Breast epithelium (tissue), 4 donors: ENCODE data around the gene KIR3DL1. TPM values are rescaled to one million over a fixed set of nuclear protein-coding genes. Genes with fewer than 3 reads are reported as not detected.
"Not testable (repeated sequence)": the region's sequence is repeated elsewhere in the genome, so short reads cannot be mapped to it uniquely, and the experiment has no call there.

Source experiments
- DNase-seq, 2 donors: peaks; one replicate each; pipeline ENCODE4 v3.0.0-alpha.2; 2019; ENCODE audit warnings: low spot score in 2 of 2
- H3K27ac ChIP-seq, 2 donors: fragments of 200-600 bp; sonication (generic) in 1 of 2; one replicate each; pipeline ENCODE4 v1.5.1; 2016 to 2019; ENCODE audit warnings: mild to moderate bottlenecking in 1 of 2
- H3K27me3 ChIP-seq, 2 donors: fragments of 200-600 bp; sonication (generic) in 1 of 2; one replicate each; pipeline versions ENCODE4 v1.5.1 to v1.6.0; 2017 to 2019; ENCODE audit warnings: control low read depth in 1 of 2, mild to moderate bottlenecking in 1 of 2
- H3K36me3 ChIP-seq: fragments of 200-600 bp; one replicate; pipeline ENCODE4 v1.5.1; 2019
- H3K4me1 ChIP-seq, 2 donors: fragments of 200-600 bp; sonication (generic); one replicate each; pipeline ENCODE4 v1.5.1; 2016 to 2019; ENCODE audit warnings: control low read depth in 1 of 2
- H3K4me3 ChIP-seq, 3 donors: fragments of 200-600 bp; sonication (generic); 1 replicate in 2 of 3; 2 replicates in 1 of 3; pipeline ENCODE4 v1.5.1; 2016 to 2019; ENCODE audit warnings: mild to moderate bottlenecking in 3 of 3, moderate library complexity in 2 of 3
- H3K9me3 ChIP-seq, 2 donors: fragments of 200-600 bp; sonication (generic) in 1 of 2; one replicate each; pipeline ENCODE4 v1.5.1; 2016 to 2019; ENCODE audit warnings: control low read depth in 1 of 2
- CTCF ChIP-seq, 3 donors: fragments of 450-650 bp; IDR thresholded peaks; one replicate each; pipeline ENCODE4 v1.5.1; 2016 to 2017; ENCODE audit warnings: antibody characterized with exemption in 3 of 3, mild to moderate bottlenecking in 3 of 3, moderate library complexity in 3 of 3
- POLR2A ChIP-seq: fragments of 450-650 bp; IDR thresholded peaks from one replicate; pipeline ENCODE4 v1.6.1; 2016; ENCODE audit warnings: antibody characterized with exemption, mild to moderate bottlenecking, moderate library complexity
- POLR2AphosphoS5 ChIP-seq, 3 donors: sonication (generic); formaldehyde crosslinking; IDR thresholded peaks; one replicate each; pipeline ENCODE4 v1.6.1; 2017; ENCODE audit warnings: antibody characterized with exemption in 3 of 3
- intact Hi-C: fragments of 100-400 bp; cut with DNase I; formaldehyde crosslinking; loops from one replicate; pipeline ENCODE4 v1.15.1; 2023; ENCODE audit warnings: low total_unique reads
- total RNA-seq, 3 donors: library from RNA; depleted of rRNA; stranded (reverse); fragments of >200 nt; gene quantifications; one replicate each; pipeline ENCODE4 v1.1.0, GENCODE V29; 2016

KIR3DL1 gene
- total RNA-seq, 3 donors from 2014 or later: 0.59 TPM; not detected in 2

- no peaks in the 10 kb centered on the region for H3K4me1 ChIP-seq
- H3K27ac ChIP-seq: no peak overlapping the region
- no peak overlapping the region for H3K4me3 ChIP-seq
- no peaks in the 10 kb centered on the region for H3K9me3 ChIP-seq
- intact Hi-C loops: no loop called here
- no peaks in the 10 kb centered on the region for H3K36me3 ChIP-seq
- DNase-seq: no peak
- H3K27me3 ChIP-seq: no peaks in the 10 kb centered on the region
- no peak for TF ChIP-seq CTCF (IDR thresholded peaks at IDR 0.05)
- TF ChIP-seq POLR2AphosphoS5 (IDR thresholded peaks at IDR 0.05): no peak
- no peak for TF ChIP-seq POLR2A
These were observed 34.7 kb downstream of the KIR3DL1 start for GRCh38 chr19:54850930-54851329.

GRCh38 chr19:54851353-54851752 lies 35.1 kb downstream of the KIR3DL1 start:
- no peak for DNase-seq
- Histone ChIP-seq H3K4me1 (no peaks in the 10 kb centered on the region), H3K36me3 (no peaks in the 10 kb centered on the region), H3K4me3 (no peak overlapping the region), H3K9me3 (no peaks in the 10 kb centered on the region), H3K27me3 (no peaks in the 10 kb centered on the region), H3K27ac (no peak overlapping the region)
- intact Hi-C loops: no loop called here
- TF ChIP-seq POLR2AphosphoS5 (IDR thresholded peaks at IDR 0.05) (no peak), POLR2A (no peak), CTCF (IDR thresholded peaks at IDR 0.05) (no peak)

- DNase-seq, H3K27me3 ChIP-seq, H3K4me1 ChIP-seq, H3K4me3 ChIP-seq, H3K27ac ChIP-seq, H3K36me3 ChIP-seq, H3K9me3 ChIP-seq, intact Hi-C loops: not testable (repeated sequence)
These were observed 39.0 kb downstream of the KIR3DL1 start for GRCh38 chr19:54855241-54855640.

- H3K4me3 ChIP-seq, H3K36me3 ChIP-seq, H3K9me3 ChIP-seq, DNase-seq, H3K27me3 ChIP-seq, H3K27ac ChIP-seq, H3K4me1 ChIP-seq, intact Hi-C loops: not testable (repeated sequence)
These were observed 42.2 kb downstream of the KIR3DL1 start for GRCh38 chr19:54858476-54858875.

GRCh38 chr19:54859421-54859820 lies 43.2 kb downstream of the KIR3DL1 start:
- H3K4me3 ChIP-seq, H3K9me3 ChIP-seq, H3K27ac ChIP-seq, DNase-seq, intact Hi-C loops, H3K36me3 ChIP-seq, H3K27me3 ChIP-seq, H3K4me1 ChIP-seq: not testable (repeated sequence)

GRCh38 chr19:54863459-54863858 lies 47.2 kb downstream of the KIR3DL1 start:
- not testable (repeated sequence) for H3K36me3 ChIP-seq

GRCh38 chr19:54871696-54872095 lies 55.4 kb downstream of the KIR3DL1 start:
- peaks cover 0 to 4% of the 10 kb centered on the region in 2 donors for H3K9me3 ChIP-seq
- H3K4me3 ChIP-seq: no peak overlapping the region
- H3K36me3 ChIP-seq: no peaks in the 10 kb centered on the region
- H3K27me3 ChIP-seq: peaks cover 0 to 5% of the 10 kb centered on the region in 2 donors
- DNase-seq: no peak
- H3K4me1 ChIP-seq: no peaks in the 10 kb centered on the region
- intact Hi-C loops: no loop called here
- H3K27ac ChIP-seq: no peak overlapping the region
- TF ChIP-seq CTCF (IDR thresholded peaks at IDR 0.05): no peak
- no peak for TF ChIP-seq POLR2A
- TF ChIP-seq POLR2AphosphoS5 (IDR thresholded peaks at IDR 0.05): no peak

More at GRCh38 chr19:54863459-54863858, 47.2 kb downstream of the KIR3DL1 start:
- DNase-seq, H3K27ac ChIP-seq, H3K9me3 ChIP-seq, intact Hi-C loops, H3K4me1 ChIP-seq, H3K4me3 ChIP-seq, H3K27me3 ChIP-seq: not testable (repeated sequence)
